ENCODE results near the gene TRIM31.
A peak's percentile ranks its signal among the peaks of the same experiment; 100 is the strongest.

GRCh38 chr6:30131947-30132497 is 19.1 kb upstream of the TRIM31 start:
- TF ChIP-seq, protein P1, sequence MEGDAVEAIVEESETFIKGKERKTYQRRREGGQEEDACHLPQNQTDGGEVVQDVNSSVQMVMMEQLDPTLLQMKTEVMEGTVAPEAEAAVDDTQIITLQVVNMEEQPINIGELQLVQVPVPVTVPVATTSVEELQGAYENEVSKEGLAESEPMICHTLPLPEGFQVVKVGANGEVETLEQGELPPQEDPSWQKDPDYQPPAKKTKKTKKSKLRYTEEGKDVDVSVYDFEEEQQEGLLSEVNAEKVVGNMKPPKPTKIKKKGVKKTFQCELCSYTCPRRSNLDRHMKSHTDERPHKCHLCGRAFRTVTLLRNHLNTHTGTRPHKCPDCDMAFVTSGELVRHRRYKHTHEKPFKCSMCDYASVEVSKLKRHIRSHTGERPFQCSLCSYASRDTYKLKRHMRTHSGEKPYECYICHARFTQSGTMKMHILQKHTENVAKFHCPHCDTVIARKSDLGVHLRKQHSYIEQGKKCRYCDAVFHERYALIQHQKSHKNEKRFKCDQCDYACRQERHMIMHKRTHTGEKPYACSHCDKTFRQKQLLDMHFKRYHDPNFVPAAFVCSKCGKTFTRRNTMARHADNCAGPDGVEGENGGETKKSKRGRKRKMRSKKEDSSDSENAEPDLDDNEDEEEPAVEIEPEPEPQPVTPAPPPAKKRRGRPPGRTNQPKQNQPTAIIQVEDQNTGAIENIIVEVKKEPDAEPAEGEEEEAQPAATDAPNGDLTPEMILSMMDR (IDR thresholded peaks at IDR 0.05): no peak
- TF ChIP-seq POLR2AphosphoS2 (conservative IDR thresholded peaks at IDR 0.05; ENCODE audit: low read length) (no peak), CBX8 (IDR thresholded peaks at IDR 0.05) (no peak), CEBPB (IDR thresholded peaks at IDR 0.05) (no peak), POLR2A (IDR thresholded peaks at IDR 0.05; ENCODE audit: low read length) (no peak), USF2 (IDR thresholded peaks at IDR 0.05) (no peak), HOXA7 (CRISPR knock-in tag; IDR thresholded peaks at IDR 0.05) (no peak), JUN (IDR thresholded peaks at IDR 0.05) (no peak), EP300 (IDR thresholded peaks at IDR 0.05) (no peak), RFX5 (IDR thresholded peaks at IDR 0.05) (no peak), KDM5A (IDR thresholded peaks at IDR 0.05) (no peak), MAFK (IDR thresholded peaks at IDR 0.05; ENCODE audit: partially characterized antibody) (peak; percentile 42)
- TF ChIP-seq, protein P2, sequence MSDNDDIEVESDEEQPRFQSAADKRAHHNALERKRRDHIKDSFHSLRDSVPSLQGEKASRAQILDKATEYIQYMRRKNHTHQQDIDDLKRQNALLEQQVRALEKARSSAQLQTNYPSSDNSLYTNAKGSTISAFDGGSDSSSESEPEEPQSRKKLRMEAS (IDR thresholded peaks at IDR 0.05): no peak
